Activated CD8-positive, alpha-beta memory T cell treated with anti-CD3 and anti-CD28 coated beads, Interleukin-2, amount 10 ng/mL, durations not matched to agents 7 days and 5 days (primary cell): Measurements from ENCODE around the gene ARID1B. TPM values are rescaled to one million over a fixed set of nuclear protein-coding genes. Genes with fewer than 3 reads are reported as not detected.

Source experiments
- ATAC-seq: fragments of 150-1000 bp; cut with Tn5 transposase; one replicate; pipeline ENCODE4 v1.10.0; 2021; ENCODE audit warnings: moderate library complexity
- CTCF ChIA-PET: fragments of 350-600 bp; sonication (Branson Sonifier 250); formaldehyde crosslinking; loops from one replicate; lab custom pipeline; 2021; ENCODE audit warnings: antibody characterized with exemption; lab: Charles Lee
- DNase-seq: peaks from one replicate; pipeline ENCODE4 v3.0.0-alpha.2; 2020
- H3K27ac Mint-ChIP-seq: one replicate; pipeline ENCODE4 v1.8.0; 2021; ENCODE audit warnings: mild to moderate bottlenecking, mixed read lengths
- H3K27me3 Mint-ChIP-seq: one replicate; pipeline ENCODE4 v1.8.0; 2021; ENCODE audit warnings: mixed read lengths
- H3K36me3 Mint-ChIP-seq: one replicate; pipeline ENCODE4 v1.8.0; 2021; ENCODE audit warnings: mild to moderate bottlenecking, mixed read lengths
- H3K4me1 Mint-ChIP-seq: one replicate; pipeline ENCODE4 v1.8.0; 2021; ENCODE audit warnings: mixed read lengths
- H3K4me3 Mint-ChIP-seq: one replicate; pipeline ENCODE4 v1.8.0; 2021; ENCODE audit warnings: mild to moderate bottlenecking, moderate library complexity, mixed read lengths
- H3K9me3 Mint-ChIP-seq: one replicate; pipeline ENCODE4 v1.8.0; 2022; ENCODE audit warnings: low read depth, mixed read lengths
- total RNA-seq, 2 experiments: library from RNA; stranded (reverse); gene quantifications; one replicate each; pipeline ENCODE4 v1.2.3, GENCODE V29; 2021

Gene ARID1B
- total RNA-seq, 2 experiments from 2014 or later = 59.5 to 81.5 TPM

- H3K9me3 Mint-ChIP-seq = peaks cover 7% of the 10 kb centered on the region
- DNase-seq (no peak), ATAC-seq (no peak)
- H3K4me1 Mint-ChIP-seq = peaks cover 7% of the 10 kb centered on the region
- peaks cover 37% of the 10 kb centered on the region for H3K27me3 Mint-ChIP-seq
- no peak overlapping the region for H3K4me3 Mint-ChIP-seq
- CTCF ChIA-PET = interaction anchor here (1.1 kb wide), 1 partner anchor 224 kb away, joined by 3 read pairs; no protein-coding TSS in a partner anchor
- no peak overlapping the region for H3K27ac Mint-ChIP-seq
- H3K36me3 Mint-ChIP-seq = peaks cover 2% of the 10 kb centered on the region
Observed at GRCh38 chr6:157244175-157244574, 467.0 kb downstream of the ARID1B start.

GRCh38 chr6:157244780-157245179 lies 467.6 kb downstream of the ARID1B start:
- Mint-ChIP-seq H3K36me3 (peaks cover 2% of the 10 kb centered on the region), H3K27me3 (peaks cover 36% of the 10 kb centered on the region), H3K9me3 (peaks cover 7% of the 10 kb centered on the region), H3K4me3 (no peak overlapping the region), H3K4me1 (peaks cover 7% of the 10 kb centered on the region), H3K27ac (no peak overlapping the region)
- CTCF ChIA-PET = no interaction called here
- ATAC-seq (no peak), DNase-seq (no peak)

GRCh38 chr6:157245436-157245835 lies 468.3 kb downstream of the ARID1B start:
- DNase-seq = no peak
- Mint-ChIP-seq H3K4me1 (peaks cover 7% of the 10 kb centered on the region), H3K4me3 (no peak overlapping the region), H3K27me3 (peaks cover 39% of the 10 kb centered on the region), H3K27ac (no peak overlapping the region), H3K9me3 (peaks cover 7% of the 10 kb centered on the region), H3K36me3 (peaks cover 2% of the 10 kb centered on the region)
- CTCF ChIA-PET = no interaction called here
- ATAC-seq = no peak

- Mint-ChIP-seq H3K27ac (no peak overlapping the region), H3K9me3 (peaks cover 7% of the 10 kb centered on the region), H3K27me3 (peaks cover 45% of the 10 kb centered on the region), H3K4me3 (no peak overlapping the region), H3K36me3 (peaks cover 2% of the 10 kb centered on the region), H3K4me1 (peaks cover 7% of the 10 kb centered on the region)
- CTCF ChIA-PET = no interaction called here
- ATAC-seq (no peak), DNase-seq (no peak)
Observed at GRCh38 chr6:157246048-157246630, 469.0 kb downstream of the ARID1B start.

DNA sequence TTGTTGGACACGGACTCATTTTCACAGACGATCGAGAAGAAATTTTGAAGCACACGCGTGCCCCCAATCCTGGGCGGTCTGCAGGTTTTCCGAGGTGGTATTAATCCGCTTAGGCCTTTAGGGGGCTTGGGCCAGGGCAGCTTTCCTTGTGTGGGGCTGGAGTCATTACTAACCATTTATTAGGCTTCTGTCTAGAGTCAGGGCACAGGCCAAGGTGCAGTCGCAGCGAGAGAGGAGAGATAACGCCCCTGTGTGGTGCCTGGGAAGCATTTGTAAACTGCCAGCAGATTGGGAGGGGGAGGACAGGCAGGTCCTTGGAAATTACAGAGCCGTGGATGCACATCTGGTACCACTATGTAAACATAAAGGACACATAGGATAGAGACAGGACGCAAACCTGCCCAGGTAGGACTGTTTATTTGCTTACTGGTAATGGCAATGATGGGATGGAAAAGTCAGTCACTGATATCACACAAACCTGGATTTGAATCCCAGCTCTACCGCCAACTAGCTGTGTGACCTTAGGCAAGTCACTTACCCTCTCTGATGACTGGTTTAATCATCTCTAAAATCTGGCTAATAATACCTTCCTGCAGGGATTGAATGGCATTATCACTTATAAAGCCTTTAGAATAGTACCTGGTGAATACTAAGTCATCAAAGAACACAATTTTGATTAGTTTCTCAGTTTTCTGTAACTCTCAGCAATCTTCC lies 469.8 kb downstream of the ARID1B start:
- Mint-ChIP-seq H3K27me3 (peaks cover 48% of the 10 kb centered on the region), H3K36me3 (peaks cover 2% of the 10 kb centered on the region), H3K4me3 (no peak overlapping the region), H3K9me3 (peaks cover 7% of the 10 kb centered on the region), H3K27ac (no peak overlapping the region), H3K4me1 (peaks cover 7% of the 10 kb centered on the region)
- CTCF ChIA-PET = no interaction called here
- no peak for ATAC-seq
- no peak for DNase-seq

- no peak for DNase-seq
- Mint-ChIP-seq H3K27me3 (peaks cover 51% of the 10 kb centered on the region), H3K4me3 (no peak overlapping the region), H3K9me3 (peaks cover 7% of the 10 kb centered on the region), H3K4me1 (peaks cover 4% of the 10 kb centered on the region), H3K27ac (no peak overlapping the region), H3K36me3 (peaks cover 2% of the 10 kb centered on the region)
- CTCF ChIA-PET = no interaction called here
- ATAC-seq = no peak
Observed at GRCh38 chr6:157248264-157248663, 471.1 kb downstream of the ARID1B start.

- CTCF ChIA-PET = no interaction called here
- Mint-ChIP-seq H3K36me3 (peaks cover 2% of the 10 kb centered on the region), H3K27ac (no peak overlapping the region), H3K27me3 (peaks cover 51% of the 10 kb centered on the region), H3K9me3 (peaks cover 7% of the 10 kb centered on the region), H3K4me3 (no peak overlapping the region), H3K4me1 (peaks cover 4% of the 10 kb centered on the region)
- no peak for ATAC-seq
- no peak for DNase-seq
Observed at GRCh38 chr6:157249826-157250225, 472.6 kb downstream of the ARID1B start.

GRCh38 chr6:157251586-157252247 lies 474.5 kb downstream of the ARID1B start:
- Mint-ChIP-seq H3K27me3 (peaks cover 70% of the 10 kb centered on the region), H3K9me3 (peaks cover 7% of the 10 kb centered on the region), H3K36me3 (peaks cover 2% of the 10 kb centered on the region), H3K4me1 (peaks cover 4% of the 10 kb centered on the region), H3K4me3 (no peak overlapping the region), H3K27ac (no peak overlapping the region)
- CTCF ChIA-PET = no interaction called here
- DNase-seq (no peak), ATAC-seq (no peak)

DNA sequence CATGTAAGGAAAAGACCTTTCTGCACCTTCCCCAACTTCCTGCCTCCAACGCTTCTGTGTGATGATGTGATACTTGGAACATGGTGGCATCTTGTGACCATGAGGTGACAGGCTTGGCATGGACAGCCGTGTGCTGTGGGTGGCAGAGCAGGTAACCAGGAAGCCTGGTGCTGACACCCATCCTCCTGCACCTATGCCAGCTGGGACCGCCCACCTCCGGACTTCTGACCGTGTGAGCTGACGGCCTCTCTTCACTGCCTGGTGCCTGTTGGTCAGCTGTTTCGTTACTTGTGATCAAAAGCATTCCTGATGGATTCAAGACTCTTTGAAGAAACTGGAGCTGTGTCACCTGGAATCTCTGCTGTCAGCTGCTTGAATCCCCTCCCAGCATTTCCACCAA lies 475.8 kb downstream of the ARID1B start:
- Mint-ChIP-seq H3K27me3 (peaks cover 78% of the 10 kb centered on the region), H3K4me3 (no peak overlapping the region), H3K36me3 (peaks cover 2% of the 10 kb centered on the region), H3K27ac (no peak overlapping the region), H3K9me3 (peaks cover 5% of the 10 kb centered on the region), H3K4me1 (peaks cover 4% of the 10 kb centered on the region)
- ATAC-seq = no peak
- no peak for DNase-seq
- CTCF ChIA-PET = interaction anchor here (0.9 to 1.8 kb wide), 3 partner anchors 11 to 219 kb away, joined by 3 to 6 read pairs (median 3); no protein-coding TSS in a partner anchor

DNA sequence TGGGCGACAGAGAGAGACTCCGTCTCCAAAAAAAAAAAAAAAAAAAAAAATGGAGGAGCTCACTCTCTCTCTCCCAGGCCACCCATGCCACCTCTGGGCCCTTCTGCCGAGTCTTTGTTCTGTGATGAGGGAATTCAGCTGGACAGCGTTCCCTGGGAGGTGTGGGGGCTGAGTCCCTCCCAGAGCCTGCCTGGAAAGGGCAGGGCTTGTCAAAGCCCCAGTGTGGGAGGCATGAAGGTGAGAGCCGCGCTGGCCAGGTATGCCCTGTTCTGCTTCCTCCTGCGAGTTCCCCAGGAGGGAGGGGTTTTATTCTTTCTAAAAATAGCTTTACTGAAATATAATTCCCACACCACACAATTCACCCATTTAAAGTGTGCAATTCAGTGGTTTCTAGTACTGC lies 476.5 kb downstream of the ARID1B start:
- no peak overlapping the region for H3K27ac Mint-ChIP-seq
- H3K4me3 Mint-ChIP-seq = no peak overlapping the region
- no peaks in the 10 kb centered on the region for H3K9me3 Mint-ChIP-seq
- no peak for ATAC-seq
- H3K27me3 Mint-ChIP-seq = peaks cover 75% of the 10 kb centered on the region
- H3K36me3 Mint-ChIP-seq = no peaks in the 10 kb centered on the region
- peaks cover 7% of the 10 kb centered on the region for H3K4me1 Mint-ChIP-seq
- CTCF ChIA-PET = interaction anchor here (1.0 to 1.8 kb wide), 2 partner anchors 22 to 219 kb away, joined by 3 to 6 read pairs; no protein-coding TSS in a partner anchor
- no peak for DNase-seq

DNA sequence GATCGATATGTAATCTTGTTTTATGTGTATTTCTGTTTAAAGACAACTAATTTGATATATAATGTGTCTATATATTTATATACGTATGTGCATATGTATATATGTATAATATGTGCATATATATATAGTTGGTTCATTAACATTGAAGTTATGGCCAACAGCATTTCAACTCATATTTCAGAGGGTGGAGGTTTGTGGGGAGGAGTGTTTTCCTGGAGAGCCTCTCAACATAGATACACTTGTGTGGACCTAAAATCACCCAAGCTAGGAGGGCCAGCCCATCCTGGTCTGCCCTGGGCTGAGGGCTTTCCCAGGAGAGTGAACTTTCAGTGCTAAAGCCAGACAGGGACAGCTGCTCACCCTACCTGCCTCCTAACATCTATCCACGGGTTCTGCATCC lies 477.4 kb downstream of the ARID1B start:
- no peak overlapping the region for H3K27ac Mint-ChIP-seq
- DNase-seq = no peak
- H3K36me3 Mint-ChIP-seq = no peaks in the 10 kb centered on the region
- CTCF ChIA-PET = interaction anchor here (0.5 kb wide), 1 partner anchor 893 kb away, joined by 4 read pairs; no protein-coding TSS in a partner anchor
- no peak for ATAC-seq
- H3K9me3 Mint-ChIP-seq = no peaks in the 10 kb centered on the region
- H3K27me3 Mint-ChIP-seq = peaks cover 72% of the 10 kb centered on the region
- H3K4me1 Mint-ChIP-seq = peaks cover 14% of the 10 kb centered on the region
- H3K4me3 Mint-ChIP-seq = no peak overlapping the region

DNA sequence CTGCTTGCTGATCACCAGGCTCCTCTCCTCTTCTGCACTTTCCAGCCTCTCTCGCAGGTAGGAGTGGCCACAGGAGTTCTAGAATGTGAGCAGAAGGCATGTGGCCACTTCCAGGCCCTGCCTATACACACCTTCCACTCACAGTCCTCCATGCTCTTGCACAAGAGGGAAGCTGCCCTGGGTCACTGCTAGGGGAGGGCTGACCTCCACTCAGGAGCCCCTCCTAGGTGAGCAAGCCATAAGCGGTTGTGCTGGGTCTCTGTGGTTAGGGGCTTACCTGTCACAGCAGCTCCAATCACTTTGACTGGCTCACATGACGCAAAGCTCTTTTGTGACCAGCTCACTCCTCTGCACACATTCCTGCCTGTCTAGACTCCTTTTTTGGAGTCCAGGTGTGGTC lies 477.9 kb downstream of the ARID1B start:
- Mint-ChIP-seq H3K4me1 (peaks cover 19% of the 10 kb centered on the region), H3K27me3 (peaks cover 69% of the 10 kb centered on the region), H3K27ac (no peak overlapping the region), H3K4me3 (no peak overlapping the region), H3K9me3 (no peaks in the 10 kb centered on the region), H3K36me3 (no peaks in the 10 kb centered on the region)
- ATAC-seq (no peak), DNase-seq (no peak)
- CTCF ChIA-PET = interaction anchor here (0.5 kb wide), 1 partner anchor 892 kb away, joined by 4 read pairs; no protein-coding TSS in a partner anchor

DNA sequence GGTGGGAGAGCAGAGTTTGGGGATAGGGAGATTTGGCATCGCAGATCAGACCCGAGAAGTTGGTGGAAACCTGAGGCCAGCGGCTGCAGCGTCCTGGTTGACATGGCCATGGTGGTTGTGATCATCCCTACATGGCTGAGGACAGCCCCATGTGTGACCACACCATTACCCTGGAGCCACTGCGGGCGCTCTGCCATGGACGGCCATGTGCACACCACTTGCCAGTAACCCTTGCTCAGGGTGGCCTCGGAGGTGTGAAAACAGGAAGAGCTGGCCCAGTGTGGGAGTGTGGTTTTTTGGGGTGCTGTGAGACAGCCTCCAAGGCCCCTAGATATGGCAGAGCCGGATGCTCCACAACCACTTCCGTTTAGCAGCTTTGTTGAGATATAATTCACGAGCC lies 481.7 kb downstream of the ARID1B start:
- CTCF ChIA-PET = interaction anchor here (1.2 kb wide), 1 partner anchor 16 kb away, joined by 6 read pairs; no protein-coding TSS in a partner anchor
- Mint-ChIP-seq H3K9me3 (no peaks in the 10 kb centered on the region), H3K27ac (peak overlapping the region; percentile 5), H3K4me3 (no peak overlapping the region), H3K27me3 (peaks cover 51% of the 10 kb centered on the region), H3K36me3 (no peaks in the 10 kb centered on the region), H3K4me1 (peaks cover 25% of the 10 kb centered on the region)
- peak; percentile 88 for ATAC-seq
- peak; percentile 80 for DNase-seq
